Vagina (tissue), 2 donors: Measurements from ENCODE around the gene EHD1. TPM values are rescaled to one million over a fixed set of nuclear protein-coding genes. Genes with fewer than 3 reads are reported as not detected.
"Not testable (repeated sequence)": the region's sequence is repeated elsewhere in the genome, so short reads cannot be mapped to it uniquely, and the experiment has no call there.

ENCODE experiments used
- DNase-seq, 2 donors: peaks; one replicate each; pipeline ENCODE4 v3.0.0-alpha.2; 2017; ENCODE audit errors: extremely low spot score in 2 of 2
- H3K27ac ChIP-seq: fragments of 200-600 bp; sonication (generic); one replicate; pipeline ENCODE4 v1.5.1; 2019
- H3K27me3 ChIP-seq: fragments of 200-600 bp; sonication (generic); one replicate; pipeline ENCODE4 v1.5.1; 2019
- H3K36me3 ChIP-seq, 2 donors: fragments of 200-600 bp; sonication (generic); one replicate each; pipeline ENCODE4 v1.5.1; 2017 to 2019
- H3K4me1 ChIP-seq: fragments of 200-600 bp; sonication (generic); one replicate; pipeline ENCODE4 v1.5.1; 2019
- H3K4me3 ChIP-seq, 2 donors: fragments of 200-600 bp; sonication (generic); 1 replicate in 1 of 2; 2 replicates in 1 of 2; pipeline ENCODE4 v1.5.1; 2016 to 2019
- H3K9me3 ChIP-seq: fragments of 200-600 bp; sonication (generic); one replicate; pipeline ENCODE4 v1.5.1; 2019
- CTCF ChIP-seq, 3 experiments: fragments of 450-650 bp in 2 of 3; fragments of 200-600 bp in 1 of 3; sonication (generic) in 1 of 3; IDR thresholded peaks; one replicate each; pipeline ENCODE4 v1.5.1; 2017 to 2019; ENCODE audit warnings: antibody characterized with exemption in 3 of 3, mild to moderate bottlenecking in 2 of 3, moderate library complexity in 2 of 3
- POLR2A ChIP-seq, 2 donors: fragments of 450-650 bp; IDR thresholded peaks; one replicate each; pipeline ENCODE4 v1.6.1; 2017; ENCODE audit warnings: antibody characterized with exemption in 2 of 2, mild to moderate bottlenecking in 2 of 2, moderate library complexity in 2 of 2
- POLR2AphosphoS5 ChIP-seq, 2 donors: sonication (generic); formaldehyde crosslinking; IDR thresholded peaks; one replicate each; pipeline ENCODE4 v1.9.0; 2017; ENCODE audit warnings: antibody characterized with exemption in 2 of 2, mild to moderate bottlenecking in 2 of 2, low read depth in 1 of 2; ENCODE audit not compliant: insufficient read depth in 1 of 2
- intact Hi-C: fragments of 100-400 bp; cut with DNase I; formaldehyde crosslinking; loops from one replicate; pipeline ENCODE4 v1.15.1; 2023
- total RNA-seq: library from RNA; depleted of rRNA; stranded (reverse); fragments of >200 nt; gene quantifications from one replicate; pipeline ENCODE4 v1.2.3, GENCODE V29; 2016

Gene EHD1
- total RNA-seq, 1 donor from 2014 or later: 61.6 TPM

- no peaks in the 10 kb centered on the region for H3K9me3 ChIP-seq
- H3K27ac ChIP-seq: no peak overlapping the region
- H3K27me3 ChIP-seq: no peaks in the 10 kb centered on the region
- intact Hi-C loops: no loop called here
- H3K36me3 ChIP-seq: peaks cover 0 to 7% of the 10 kb centered on the region in 2 donors
- no peak for DNase-seq
- H3K4me3 ChIP-seq: no peak overlapping the region
- TF ChIP-seq CTCF (IDR thresholded peaks at IDR 0.05) (no peak), POLR2AphosphoS5 (IDR thresholded peaks at IDR 0.05; ENCODE audit: insufficient read depth in 1 of 2, low read depth in 1 of 2) (no peak), POLR2A (IDR thresholded peaks at IDR 0.05) (no peak)
- H3K4me1 ChIP-seq: no peaks in the 10 kb centered on the region
These were observed 51.6 kb downstream of the EHD1 start for GRCh38 chr11:64826578-64827450.

GRCh38 chr11:64826062-64826461, 52.4 kb downstream of the EHD1 start:
- Histone ChIP-seq H3K9me3 (no peaks in the 10 kb centered on the region), H3K4me1 (no peaks in the 10 kb centered on the region), H3K27ac (no peak overlapping the region), H3K27me3 (no peaks in the 10 kb centered on the region), H3K4me3 (no peak overlapping the region), H3K36me3 (peaks cover 0 to 7% of the 10 kb centered on the region in 2 donors)
- no peak for TF ChIP-seq POLR2A (IDR thresholded peaks at IDR 0.05)
- no peak for TF ChIP-seq POLR2AphosphoS5 (IDR thresholded peaks at IDR 0.05; ENCODE audit: insufficient read depth in 1 of 2, low read depth in 1 of 2)
- no peak for TF ChIP-seq CTCF (IDR thresholded peaks at IDR 0.05)
- intact Hi-C loops: no loop called here
- no peak for DNase-seq

- Histone ChIP-seq H3K36me3 (no peaks in the 10 kb centered on the region), H3K4me3 (no peak overlapping the region)
These were observed 54.8 kb downstream of the EHD1 start for GRCh38 chr11:64823568-64824119.

GRCh38 chr11:64817476-64817875, 60.9 kb downstream of the EHD1 start:
- Histone ChIP-seq H3K4me3 (no peak overlapping the region), H3K27me3 (no peaks in the 10 kb centered on the region), H3K4me1 (no peaks in the 10 kb centered on the region), H3K9me3 (no peaks in the 10 kb centered on the region), H3K36me3 (no peaks in the 10 kb centered on the region), H3K27ac (no peak overlapping the region)
- DNase-seq: no peak
- intact Hi-C loops: no loop called here
- no peak for TF ChIP-seq POLR2AphosphoS5 (IDR thresholded peaks at IDR 0.05; ENCODE audit: insufficient read depth in 1 of 2, low read depth in 1 of 2)
- TF ChIP-seq POLR2A (IDR thresholded peaks at IDR 0.05): no peak
- TF ChIP-seq CTCF (IDR thresholded peaks at IDR 0.05): no peak

More at GRCh38 chr11:64823568-64824119, 54.8 kb downstream of the EHD1 start:
- Histone ChIP-seq H3K4me1 (no peaks in the 10 kb centered on the region), H3K27ac (no peak overlapping the region), H3K9me3 (no peaks in the 10 kb centered on the region), H3K27me3 (no peaks in the 10 kb centered on the region)
- TF ChIP-seq CTCF (IDR thresholded peaks at IDR 0.05): no peak
- TF ChIP-seq POLR2AphosphoS5 (IDR thresholded peaks at IDR 0.05; ENCODE audit: insufficient read depth in 1 of 2, low read depth in 1 of 2): no peak
- TF ChIP-seq POLR2A (IDR thresholded peaks at IDR 0.05): no peak
- DNase-seq: no peak
- intact Hi-C loops: no loop called here

GRCh38 chr11:64815433-64815832, 63.0 kb downstream of the EHD1 start:
- DNase-seq, H3K27ac ChIP-seq, intact Hi-C loops, H3K4me1 ChIP-seq, H3K36me3 ChIP-seq, H3K27me3 ChIP-seq, H3K9me3 ChIP-seq, H3K4me3 ChIP-seq: not testable (repeated sequence)
